Endothelial cell of umbilical vein (primary cell): Measurements from ENCODE around the gene BRD1.

Experiments used
- EZH2 ChIP-seq: IDR thresholded peaks from 2 replicates; pipeline ENCODE4 v1.6.1; 2012; ENCODE audit warnings: borderline replicate concordance, low read depth, mild to moderate bottlenecking, moderate library complexity, low read length, inconsistent platforms; ENCODE audit not compliant: severe bottlenecking
- MAX ChIP-seq: IDR thresholded peaks from 2 replicates; pipeline ENCODE4 v1.6.1; 2011; ENCODE audit not compliant: insufficient read depth, insufficient read length
- POLR2AphosphoS5 ChIP-seq: IDR thresholded peaks from 2 replicates; pipeline ENCODE4 v1.6.1; 2012; ENCODE audit warnings: low read depth, mild to moderate bottlenecking, control low read depth, low read length, moderate library complexity; ENCODE audit not compliant: insufficient read depth

DNA sequence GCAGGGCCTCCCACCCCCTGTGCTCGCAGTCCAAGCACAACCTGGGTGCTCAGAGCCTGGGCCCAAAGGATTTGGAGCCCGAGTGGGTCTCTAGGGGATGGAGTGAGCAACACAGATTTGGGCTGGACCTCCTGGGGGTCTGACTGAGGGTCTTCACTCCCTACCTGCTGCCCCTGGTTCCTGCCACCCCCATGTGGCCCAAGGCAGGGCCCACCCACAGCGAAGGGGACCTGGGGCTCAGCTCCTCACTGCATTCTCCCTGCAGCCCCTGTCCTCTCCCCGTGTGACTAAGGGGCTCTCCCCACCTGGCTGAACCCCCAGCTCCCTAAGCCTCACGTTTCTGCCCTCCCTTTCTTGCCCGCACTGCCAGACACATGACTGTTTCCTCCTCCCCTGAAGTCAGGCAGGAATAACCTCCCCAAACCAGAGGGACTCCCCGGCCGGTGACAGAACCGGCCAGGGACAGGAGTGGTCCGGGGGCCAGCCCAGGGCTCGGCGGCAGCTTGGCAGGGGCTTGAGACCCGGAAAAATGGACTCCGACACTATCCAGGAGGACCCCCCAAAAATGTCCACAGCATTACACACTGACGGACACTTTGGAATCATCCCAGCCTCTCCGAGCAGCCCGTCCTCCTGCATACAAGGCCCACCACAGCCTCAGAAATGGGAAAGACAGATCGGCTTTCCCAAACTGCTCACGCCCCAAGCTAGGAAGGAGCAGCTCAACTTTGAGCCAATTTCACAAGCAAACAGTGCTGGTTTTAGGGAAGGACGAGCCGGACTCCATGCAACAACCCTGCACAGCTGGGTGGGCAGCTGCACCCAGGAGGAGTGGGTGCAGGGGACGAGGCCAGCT is 57.8 kb downstream of the BRD1 start:
- no peak for TF ChIP-seq MAX
- no peak for TF ChIP-seq EZH2
- TF ChIP-seq POLR2AphosphoS5 = no peak
